CD4-positive, alpha-beta T cell treated with Interleukin-4 for 1 hour (primary cell): ENCODE data around the gene DLGAP1.

Experiments
- DNase-seq, 2 donors: peaks; one replicate each; pipeline ENCODE4 v3.0.0-alpha.2; 2020 to 2022

DLGAP1 gene

GRCh38 chr18:3552305-3552704 is 902.8 kb downstream of the DLGAP1 start:
- no peak for DNase-seq

GRCh38 chr18:3547891-3548615 is 907.1 kb downstream of the DLGAP1 start:
- DNase-seq = no peak

GRCh38 chr18:3546106-3546505 is 909.0 kb downstream of the DLGAP1 start:
- no peak for DNase-seq

GRCh38 chr18:3544537-3544936 is 910.6 kb downstream of the DLGAP1 start:
- DNase-seq = no peak

GRCh38 chr18:3541549-3542386 is 913.3 kb downstream of the DLGAP1 start:
- no peak for DNase-seq

GRCh38 chr18:3540805-3541548 is 914.1 kb downstream of the DLGAP1 start:
- DNase-seq = no peak

- no peak for DNase-seq
Observed at GRCh38 chr18:3538954-3539617, 916.0 kb downstream of the DLGAP1 start.

- no peak for DNase-seq
Observed at GRCh38 chr18:3538456-3538855, 916.7 kb downstream of the DLGAP1 start.

- DNase-seq = no peak
Observed at GRCh38 chr18:3530807-3531206, 924.3 kb downstream of the DLGAP1 start.

GRCh38 chr18:3529601-3530000 is 925.5 kb downstream of the DLGAP1 start:
- no peak for DNase-seq

- DNase-seq = no peak
Observed at GRCh38 chr18:3529077-3529476, 926.0 kb downstream of the DLGAP1 start.

GRCh38 chr18:3528231-3528630 is 926.9 kb downstream of the DLGAP1 start:
- no peak for DNase-seq

GRCh38 chr18:3526421-3527354 is 928.4 kb downstream of the DLGAP1 start:
- DNase-seq = peak in 1 of 2 donors; percentile 10

GRCh38 chr18:3525870-3526420 is 929.2 kb downstream of the DLGAP1 start:
- DNase-seq = peak; percentile 47 to 69

GRCh38 chr18:3524706-3525105 is 930.4 kb downstream of the DLGAP1 start:
- DNase-seq = no peak

- no peak for DNase-seq
Observed at GRCh38 chr18:3520230-3521085, 934.6 kb downstream of the DLGAP1 start.

GRCh38 chr18:3514312-3515216 is 940.5 kb downstream of the DLGAP1 start:
- DNase-seq = no peak

- no peak for DNase-seq
Observed at GRCh38 chr18:3513481-3513880, 941.6 kb downstream of the DLGAP1 start.

- peak; percentile 12 to 52 for DNase-seq
Observed at GRCh38 chr18:3511980-3512379, 943.1 kb downstream of the DLGAP1 start.
